PC-3 (cell line): ENCODE data around the gene DBP.

Source experiments
- EZH2phosphoT487 ChIP-seq: fragments of 300-600 bp; sonication (generic); IDR thresholded peaks from 2 replicates; pipeline ENCODE4 v1.6.1; 2018; ENCODE audit warnings: mild to moderate bottlenecking, antibody characterized with exemption, low read length, borderline replicate concordance
- TF ChIP-seq, protein P1 (sequence below): fragments of 300-600 bp; sonication (generic); conservative IDR thresholded peaks from 2 replicates; pipeline ENCODE4 v1.5.1; 2017; ENCODE audit warnings: antibody characterized with exemption, low read depth, mild to moderate bottlenecking, low read length

DNA sequence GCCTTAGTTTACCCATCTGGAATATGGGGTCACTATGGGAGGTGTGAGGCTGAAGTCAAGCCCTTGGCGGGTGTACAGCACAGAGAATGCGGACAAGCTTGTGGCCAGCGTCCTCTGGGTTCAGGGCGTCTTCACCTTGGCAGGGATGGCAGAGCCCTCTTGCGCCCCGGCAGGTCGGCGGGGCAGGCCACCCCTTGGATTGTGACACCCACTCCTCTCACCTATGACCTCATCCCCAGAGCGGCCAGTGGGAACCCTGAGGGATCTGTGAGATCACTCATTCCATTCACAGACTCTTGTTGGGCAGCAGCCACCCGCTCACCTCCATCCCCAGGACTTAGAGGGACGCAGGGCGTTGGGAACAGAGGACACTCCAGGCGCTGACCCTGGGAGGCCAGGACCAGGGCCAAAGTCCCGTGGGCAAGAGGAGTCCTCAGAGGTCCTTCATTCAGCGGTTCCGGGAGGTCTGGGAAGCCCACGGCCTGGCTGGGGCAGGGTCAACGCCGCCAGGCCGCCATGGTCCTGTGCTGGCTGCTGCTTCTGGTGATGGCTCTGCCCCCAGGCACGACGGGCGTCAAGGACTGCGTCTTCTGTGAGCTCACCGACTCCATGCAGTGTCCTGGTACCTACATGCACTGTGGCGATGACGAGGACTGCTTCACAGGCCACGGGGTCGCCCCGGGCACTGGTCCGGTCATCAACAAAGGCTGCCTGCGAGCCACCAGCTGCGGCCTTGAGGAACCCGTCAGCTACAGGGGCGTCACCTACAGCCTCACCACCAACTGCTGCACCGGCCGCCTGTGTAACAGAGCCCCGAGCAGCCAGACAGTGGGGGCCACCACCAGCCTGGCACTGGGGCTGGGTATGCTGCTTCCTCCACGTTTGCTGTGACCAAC lies 30.5 kb downstream of the DBP start, which contains the start of gene SPACA4:
- TF ChIP-seq, protein P1, sequence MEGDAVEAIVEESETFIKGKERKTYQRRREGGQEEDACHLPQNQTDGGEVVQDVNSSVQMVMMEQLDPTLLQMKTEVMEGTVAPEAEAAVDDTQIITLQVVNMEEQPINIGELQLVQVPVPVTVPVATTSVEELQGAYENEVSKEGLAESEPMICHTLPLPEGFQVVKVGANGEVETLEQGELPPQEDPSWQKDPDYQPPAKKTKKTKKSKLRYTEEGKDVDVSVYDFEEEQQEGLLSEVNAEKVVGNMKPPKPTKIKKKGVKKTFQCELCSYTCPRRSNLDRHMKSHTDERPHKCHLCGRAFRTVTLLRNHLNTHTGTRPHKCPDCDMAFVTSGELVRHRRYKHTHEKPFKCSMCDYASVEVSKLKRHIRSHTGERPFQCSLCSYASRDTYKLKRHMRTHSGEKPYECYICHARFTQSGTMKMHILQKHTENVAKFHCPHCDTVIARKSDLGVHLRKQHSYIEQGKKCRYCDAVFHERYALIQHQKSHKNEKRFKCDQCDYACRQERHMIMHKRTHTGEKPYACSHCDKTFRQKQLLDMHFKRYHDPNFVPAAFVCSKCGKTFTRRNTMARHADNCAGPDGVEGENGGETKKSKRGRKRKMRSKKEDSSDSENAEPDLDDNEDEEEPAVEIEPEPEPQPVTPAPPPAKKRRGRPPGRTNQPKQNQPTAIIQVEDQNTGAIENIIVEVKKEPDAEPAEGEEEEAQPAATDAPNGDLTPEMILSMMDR, result no peak
- no peak for TF ChIP-seq EZH2phosphoT487
